Measurements from ENCODE around the gene GAA. TPM values are rescaled to one million over a fixed set of nuclear protein-coding genes. Genes with fewer than 3 reads are reported as not detected.

The GAA gene
- total RNA-seq, 1 experiment from 2014 or later: 36.1 TPM

DNA sequence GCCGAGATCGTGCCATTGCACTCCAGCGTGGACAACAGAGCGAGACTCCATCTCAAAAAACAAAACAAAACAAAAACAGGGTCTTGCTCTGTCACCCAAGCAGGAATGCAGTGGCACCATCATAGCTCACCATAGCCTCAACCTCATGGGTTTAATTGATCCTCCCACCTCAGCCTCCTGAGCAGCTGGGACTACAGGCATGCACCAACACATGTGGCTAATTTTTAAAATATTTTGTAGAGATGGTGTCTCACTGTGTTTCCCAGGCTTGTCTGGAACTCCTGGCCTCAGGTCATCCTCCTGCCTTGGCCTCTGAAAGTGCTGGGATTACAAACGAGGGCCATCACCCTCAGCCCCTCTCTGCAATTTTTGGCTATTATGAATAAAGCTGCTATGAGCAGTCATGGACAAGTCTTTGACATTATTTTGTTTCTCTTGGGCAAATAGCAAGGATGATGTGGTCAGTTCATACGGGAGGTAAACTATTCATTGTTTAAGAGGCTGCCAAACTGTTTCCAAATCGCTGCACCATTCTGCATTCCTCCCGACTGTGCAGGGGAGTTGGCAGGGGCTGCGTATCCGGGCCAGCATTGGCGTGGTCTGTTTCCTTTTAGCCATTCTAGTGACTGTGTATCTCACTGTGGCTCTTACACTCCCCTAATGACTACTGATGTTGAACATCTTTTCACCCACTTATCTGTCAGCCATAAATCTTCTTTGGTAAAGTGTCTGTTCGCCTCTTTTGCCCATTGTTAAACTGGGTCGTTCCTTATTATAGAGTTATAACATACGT is 24.5 kb downstream of the GAA start:
- DNase-seq (ENCODE audit: low read depth, low spot score) (no peak), ATAC-seq (no peak)
- Histone ChIP-seq H3K27me3 (ENCODE audit: control insufficient read depth, insufficient read depth, low read length) (no peaks in the 10 kb centered on the region), H3K36me3 (ENCODE audit: control insufficient read depth, insufficient read depth, low read length) (no peaks in the 10 kb centered on the region), H3K4me1 (ENCODE audit: control insufficient read depth, insufficient read depth, low read length) (0 out of 2 replicates have a peak, but pooled peaks cover 3% of the 10 kb centered on the region), H3K9me3 (ENCODE audit: control insufficient read depth, insufficient read depth, low read depth, low read length) (no peaks in the 10 kb centered on the region), H3K4me3 (ENCODE audit: low read depth in 2 of 2, low read length in 2 of 2) (no peak overlapping the region), H3K27ac (ENCODE audit: low read length) (no peak overlapping the region)
- TF ChIP-seq REST (IDR thresholded peaks at IDR 0.05; ENCODE audit: insufficient read depth in 1 of 2, low read depth in 2 of 2, low read length in 1 of 2) (no peak), TCF7L2 (IDR thresholded peaks at IDR 0.05; ENCODE audit: low read depth, low read length) (no peak), POLR2AphosphoS5 (IDR thresholded peaks at IDR 0.05; ENCODE audit: low read depth, low read length) (no peak), SIN3A (IDR thresholded peaks at IDR 0.05; ENCODE audit: borderline replicate concordance, insufficient read depth, low read depth, low read length) (no peak)
- TF ChIP-seq, protein P1, sequence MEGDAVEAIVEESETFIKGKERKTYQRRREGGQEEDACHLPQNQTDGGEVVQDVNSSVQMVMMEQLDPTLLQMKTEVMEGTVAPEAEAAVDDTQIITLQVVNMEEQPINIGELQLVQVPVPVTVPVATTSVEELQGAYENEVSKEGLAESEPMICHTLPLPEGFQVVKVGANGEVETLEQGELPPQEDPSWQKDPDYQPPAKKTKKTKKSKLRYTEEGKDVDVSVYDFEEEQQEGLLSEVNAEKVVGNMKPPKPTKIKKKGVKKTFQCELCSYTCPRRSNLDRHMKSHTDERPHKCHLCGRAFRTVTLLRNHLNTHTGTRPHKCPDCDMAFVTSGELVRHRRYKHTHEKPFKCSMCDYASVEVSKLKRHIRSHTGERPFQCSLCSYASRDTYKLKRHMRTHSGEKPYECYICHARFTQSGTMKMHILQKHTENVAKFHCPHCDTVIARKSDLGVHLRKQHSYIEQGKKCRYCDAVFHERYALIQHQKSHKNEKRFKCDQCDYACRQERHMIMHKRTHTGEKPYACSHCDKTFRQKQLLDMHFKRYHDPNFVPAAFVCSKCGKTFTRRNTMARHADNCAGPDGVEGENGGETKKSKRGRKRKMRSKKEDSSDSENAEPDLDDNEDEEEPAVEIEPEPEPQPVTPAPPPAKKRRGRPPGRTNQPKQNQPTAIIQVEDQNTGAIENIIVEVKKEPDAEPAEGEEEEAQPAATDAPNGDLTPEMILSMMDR (IDR thresholded peaks at IDR 0.05): no peak
- CTCF ChIA-PET: no interaction called here
- POLR2A ChIA-PET: no interaction called here
- in situ Hi-C loops (cut with HindIII; ENCODE audit: low pct_unique_long_range_greater_than_20kb, low sequenced_read_pairs): no loop called here
- BruUV-seq (replicated peaks): no TSS peak
- intact Hi-C loops (cut with micrococcal nuclease; ENCODE audit: unreplicated experiment): no loop called here

- intact Hi-C loops (cut with micrococcal nuclease; ENCODE audit: unreplicated experiment): no loop called here
- TF ChIP-seq REST (IDR thresholded peaks at IDR 0.05; ENCODE audit: insufficient read depth in 1 of 2, low read depth in 2 of 2, low read length in 1 of 2) (no peak), SIN3A (IDR thresholded peaks at IDR 0.05; ENCODE audit: borderline replicate concordance, insufficient read depth, low read depth, low read length) (no peak), TCF7L2 (IDR thresholded peaks at IDR 0.05; ENCODE audit: low read depth, low read length) (no peak), POLR2AphosphoS5 (IDR thresholded peaks at IDR 0.05; ENCODE audit: low read depth, low read length) (no peak)
- TF ChIP-seq, protein P1 (IDR thresholded peaks at IDR 0.05): no peak
Observed at GRCh38 chr17:80126449-80126715, 25.0 kb downstream of the GAA start.

More at GRCh38 chr17:80126449-80126715, 25.0 kb downstream of the GAA start:
- H3K36me3 ChIP-seq (ENCODE audit: control insufficient read depth, insufficient read depth, low read length): no peaks in the 10 kb centered on the region
- 0 out of 2 replicates have a peak, but pooled peaks cover 3% of the 10 kb centered on the region for H3K4me1 ChIP-seq (ENCODE audit: control insufficient read depth, insufficient read depth, low read length)
- H3K9me3 ChIP-seq (ENCODE audit: control insufficient read depth, insufficient read depth, low read depth, low read length): no peaks in the 10 kb centered on the region
- DNase-seq (ENCODE audit: low read depth, low spot score) (no peak), ATAC-seq (no peak)
- no peak overlapping the region for H3K27ac ChIP-seq (ENCODE audit: low read length)
- BruUV-seq (replicated peaks): no TSS peak
- no peaks in the 10 kb centered on the region for H3K27me3 ChIP-seq (ENCODE audit: control insufficient read depth, insufficient read depth, low read length)
- ChIA-PET CTCF (no interaction called here), POLR2A (no interaction called here)
- H3K4me3 ChIP-seq (ENCODE audit: low read depth in 2 of 2, low read length in 2 of 2): no peak overlapping the region
- in situ Hi-C loops (cut with HindIII; ENCODE audit: low pct_unique_long_range_greater_than_20kb, low sequenced_read_pairs): no loop called here

Measured in Panc1 (cell line).